Activated naive CD8-positive, alpha-beta T cell (primary cell): Measurements from ENCODE around the gene LSP1.

ENCODE experiments used
- H3K27ac Mint-ChIP-seq: one replicate; pipeline ENCODE4 v1.8.0; 2021; ENCODE audit warnings: mixed read lengths
- H3K27me3 Mint-ChIP-seq: one replicate; pipeline ENCODE4 v1.8.0; 2021; ENCODE audit warnings: mixed read lengths
- H3K36me3 Mint-ChIP-seq: one replicate; pipeline ENCODE4 v1.8.0; 2021; ENCODE audit warnings: mixed read lengths
- H3K4me1 Mint-ChIP-seq: one replicate; pipeline ENCODE4 v1.8.0; 2021; ENCODE audit warnings: low read depth, mixed read lengths
- H3K4me3 Mint-ChIP-seq: one replicate; pipeline ENCODE4 v1.8.0; 2021; ENCODE audit warnings: mild to moderate bottlenecking, mixed read lengths
- H3K9me3 Mint-ChIP-seq: one replicate; pipeline ENCODE4 v1.8.0; 2021; ENCODE audit warnings: low read depth, mixed read lengths

LSP1 gene

GRCh38 chr11:1859004-1859403, 6.1 kb downstream of the LSP1 start:
- peak overlapping the region; percentile 66 for H3K27ac Mint-ChIP-seq
- H3K27me3 Mint-ChIP-seq = no peaks in the 10 kb centered on the region

GRCh38 chr11:1860108-1860507, 7.2 kb downstream of the LSP1 start:
- H3K36me3 Mint-ChIP-seq = no peaks in the 10 kb centered on the region
- H3K27ac Mint-ChIP-seq = no peak overlapping the region
- no peaks in the 10 kb centered on the region for H3K27me3 Mint-ChIP-seq
- no peaks in the 10 kb centered on the region for H3K9me3 Mint-ChIP-seq
- H3K4me3 Mint-ChIP-seq = no peak overlapping the region
- H3K4me1 Mint-ChIP-seq = peaks cover 26% of the 10 kb centered on the region

More at GRCh38 chr11:1859004-1859403, 6.1 kb downstream of the LSP1 start:
- no peak overlapping the region for H3K4me3 Mint-ChIP-seq
- no peaks in the 10 kb centered on the region for H3K9me3 Mint-ChIP-seq
- H3K4me1 Mint-ChIP-seq = peaks cover 32% of the 10 kb centered on the region
- no peaks in the 10 kb centered on the region for H3K36me3 Mint-ChIP-seq

- H3K4me1 Mint-ChIP-seq = peaks cover 22% of the 10 kb centered on the region
- H3K36me3 Mint-ChIP-seq = no peaks in the 10 kb centered on the region
- no peak overlapping the region for H3K27ac Mint-ChIP-seq
- no peak overlapping the region for H3K4me3 Mint-ChIP-seq
- no peaks in the 10 kb centered on the region for H3K9me3 Mint-ChIP-seq
- no peaks in the 10 kb centered on the region for H3K27me3 Mint-ChIP-seq
These were observed 8.8 kb downstream of the LSP1 start for GRCh38 chr11:1861435-1862411.

- H3K27me3 Mint-ChIP-seq = no peaks in the 10 kb centered on the region
- H3K27ac Mint-ChIP-seq = no peak overlapping the region
- no peak overlapping the region for H3K4me3 Mint-ChIP-seq
- no peaks in the 10 kb centered on the region for H3K9me3 Mint-ChIP-seq
- H3K36me3 Mint-ChIP-seq = no peaks in the 10 kb centered on the region
- peaks cover 21% of the 10 kb centered on the region for H3K4me1 Mint-ChIP-seq
These were observed 9.9 kb downstream of the LSP1 start for GRCh38 chr11:1862588-1863351.

GRCh38 chr11:1863352-1864216, 10.7 kb downstream of the LSP1 start:
- Mint-ChIP-seq H3K36me3 (no peaks in the 10 kb centered on the region), H3K4me1 (peaks cover 17% of the 10 kb centered on the region), H3K27ac (no peak overlapping the region), H3K4me3 (no peak overlapping the region), H3K9me3 (no peaks in the 10 kb centered on the region), H3K27me3 (no peaks in the 10 kb centered on the region)

- H3K36me3 Mint-ChIP-seq = no peaks in the 10 kb centered on the region
- no peak overlapping the region for H3K27ac Mint-ChIP-seq
- peaks cover 19% of the 10 kb centered on the region for H3K4me1 Mint-ChIP-seq
- no peaks in the 10 kb centered on the region for H3K27me3 Mint-ChIP-seq
- H3K9me3 Mint-ChIP-seq = no peaks in the 10 kb centered on the region
- H3K4me3 Mint-ChIP-seq = no peak overlapping the region
These were observed 11.3 kb downstream of the LSP1 start for GRCh38 chr11:1864231-1864630.

- Mint-ChIP-seq H3K27me3 (no peaks in the 10 kb centered on the region), H3K36me3 (no peaks in the 10 kb centered on the region), H3K4me3 (no peak overlapping the region), H3K4me1 (peaks cover 25% of the 10 kb centered on the region), H3K9me3 (no peaks in the 10 kb centered on the region), H3K27ac (peak overlapping the region; percentile 28)
These were observed 12.2 kb downstream of the LSP1 start for GRCh38 chr11:1864831-1865665.

- no peaks in the 10 kb centered on the region for H3K36me3 Mint-ChIP-seq
- no peak overlapping the region for H3K27ac Mint-ChIP-seq
These were observed 13.3 kb downstream of the LSP1 start for GRCh38 chr11:1866226-1866625.

GRCh38 chr11:1866776-1867175, 13.9 kb downstream of the LSP1 start:
- H3K27me3 Mint-ChIP-seq = no peaks in the 10 kb centered on the region
- no peaks in the 10 kb centered on the region for H3K36me3 Mint-ChIP-seq
- H3K4me1 Mint-ChIP-seq = peaks cover 38% of the 10 kb centered on the region
- no peak overlapping the region for H3K27ac Mint-ChIP-seq
- no peaks in the 10 kb centered on the region for H3K9me3 Mint-ChIP-seq
- no peak overlapping the region for H3K4me3 Mint-ChIP-seq

More at GRCh38 chr11:1866226-1866625, 13.3 kb downstream of the LSP1 start:
- Mint-ChIP-seq H3K9me3 (no peaks in the 10 kb centered on the region), H3K4me1 (peaks cover 37% of the 10 kb centered on the region), H3K27me3 (no peaks in the 10 kb centered on the region), H3K4me3 (no peak overlapping the region)

GRCh38 chr11:1867381-1867780, 14.5 kb downstream of the LSP1 start:
- Mint-ChIP-seq H3K4me1 (peaks cover 44% of the 10 kb centered on the region), H3K9me3 (no peaks in the 10 kb centered on the region), H3K36me3 (no peaks in the 10 kb centered on the region), H3K27ac (no peak overlapping the region), H3K27me3 (no peaks in the 10 kb centered on the region), H3K4me3 (no peak overlapping the region)

GRCh38 chr11:1868056-1868635, 15.3 kb downstream of the LSP1 start:
- H3K4me1 Mint-ChIP-seq = peaks cover 48% of the 10 kb centered on the region

GRCh38 chr11:1868636-1869291, 15.9 kb downstream of the LSP1 start:
- Mint-ChIP-seq H3K27me3 (no peaks in the 10 kb centered on the region), H3K4me1 (peaks cover 48% of the 10 kb centered on the region), H3K9me3 (no peaks in the 10 kb centered on the region), H3K36me3 (no peaks in the 10 kb centered on the region), H3K4me3 (no peak overlapping the region), H3K27ac (no peak overlapping the region)

More at GRCh38 chr11:1868056-1868635, 15.3 kb downstream of the LSP1 start:
- H3K36me3 Mint-ChIP-seq = no peaks in the 10 kb centered on the region
- no peak overlapping the region for H3K27ac Mint-ChIP-seq
- no peaks in the 10 kb centered on the region for H3K9me3 Mint-ChIP-seq
- no peak overlapping the region for H3K4me3 Mint-ChIP-seq
- H3K27me3 Mint-ChIP-seq = no peaks in the 10 kb centered on the region
